Endothelial cell of umbilical vein (primary cell): ENCODE data around the gene NLGN2. TPM values are rescaled to one million over a fixed set of nuclear protein-coding genes. Genes with fewer than 3 reads are reported as not detected.

Experiments used
- BruUV-seq: library from RNA; stranded (reverse); fragments of 400-500 nt; replicated peaks from 2 replicates; lab custom pipeline; 2021; lab: Mats Ljungman, UMichigan
- CTCF ChIA-PET: fragments of 300-600, 350-600 bp; sonication (Branson Sonifier 250); formaldehyde crosslinking; loops from one replicate; lab custom pipeline; 2021; ENCODE audit warnings: antibody characterized with exemption, inconsistent platforms; lab: Charles Lee
- POLR2A ChIA-PET: fragments of 300-600, 350-600 bp; sonication (Branson Sonifier 250); formaldehyde crosslinking; loops from one replicate; lab custom pipeline; 2021; ENCODE audit warnings: antibody characterized with exemption, inconsistent platforms; lab: Charles Lee
- DNase-seq: peaks from one replicate; pipeline ENCODE4 v3.0.0-alpha.2; 2011; ENCODE audit warnings: low read depth, low spot score
- FAIRE-seq: peaks from 2 replicates; lab custom pipeline; 2011; peaks lifted over from hg19 to GRCh38; lab: Jason Lieb, UNC
- H2AFZ ChIP-seq: 2 replicates; pipeline ENCODE4 v1.6.0; 2012; ENCODE audit warnings: low read depth, low read length, control low read depth, inconsistent platforms
- H3K27ac ChIP-seq: 2 replicates; pipeline ENCODE4 v1.5.1; 2011; ENCODE audit warnings: low read depth, mild to moderate bottlenecking, control low read depth, low read length, moderate library complexity; ENCODE audit not compliant: insufficient read depth
- H3K27me3 ChIP-seq, 2 experiments: 2 replicates each; pipeline versions ENCODE4 v1.6.0 to v1.6.1; 2011; ENCODE audit warnings: low read length in 2 of 2, mixed read lengths in 1 of 2; ENCODE audit not compliant: control insufficient read depth in 2 of 2, insufficient read depth in 2 of 2
- H3K36me3 ChIP-seq, 2 experiments: 2 replicates in 1 of 2; 3 replicates in 1 of 2; pipeline ENCODE4 v1.5.1; 2011; ENCODE audit warnings: low read length in 2 of 2, mild to moderate bottlenecking in 1 of 2, moderate library complexity in 1 of 2; ENCODE audit not compliant: control insufficient read depth in 2 of 2, insufficient read depth in 2 of 2; ENCODE audit errors: extremely low read depth in 1 of 2
- H3K4me1 ChIP-seq: 3 replicates; pipeline ENCODE4 v1.5.1; 2011; ENCODE audit warnings: mild to moderate bottlenecking, low read length; ENCODE audit not compliant: control insufficient read depth, insufficient read depth; ENCODE audit errors: extremely low read depth
- H3K4me2 ChIP-seq: 2 replicates; pipeline ENCODE4 v1.6.1; 2011; ENCODE audit warnings: low read length, control low read depth, mixed read lengths; ENCODE audit not compliant: insufficient read depth
- H3K4me3 ChIP-seq, 3 experiments: fragments of 200-600 bp in 1 of 3; sonication (generic), shearing (Covaris generic) in 1 of 3; replicated peaks in 1 of 3; 2 replicates each; pipeline ENCODE4 v1.5.1; 2011 to 2016; ENCODE audit warnings: control low read depth in 3 of 3, low read length in 3 of 3, mild to moderate bottlenecking in 2 of 3, inconsistent platforms in 1 of 3, low read depth in 1 of 3, moderate library complexity in 1 of 3; ENCODE audit not compliant: insufficient read depth in 1 of 3
- H3K79me2 ChIP-seq: 2 replicates; pipeline ENCODE4 v1.6.0; 2012; ENCODE audit warnings: low read length, inconsistent platforms; ENCODE audit not compliant: control insufficient read depth, insufficient read depth
- H3K9ac ChIP-seq: replicated peaks from 2 replicates; pipeline ENCODE3; 2011; ENCODE audit warnings: low read length, control low read depth; ENCODE audit not compliant: insufficient read depth; ENCODE audit errors: extremely low read depth
- H3K9me1 ChIP-seq: replicated peaks from 3 replicates; pipeline ENCODE4 v1.6.0; 2011; ENCODE audit warnings: mild to moderate bottlenecking, low read length; ENCODE audit not compliant: control insufficient read depth, insufficient read depth; ENCODE audit errors: extremely low read depth
- H3K9me3 ChIP-seq: replicated peaks from 2 replicates; pipeline ENCODE4 v1.5.1; 2012; ENCODE audit warnings: low read length, inconsistent platforms; ENCODE audit not compliant: control insufficient read depth, insufficient read depth
- H4K20me1 ChIP-seq: replicated peaks from 2 replicates; pipeline ENCODE3; 2011; ENCODE audit warnings: mild to moderate bottlenecking, low read length; ENCODE audit not compliant: control insufficient read depth, insufficient read depth; ENCODE audit errors: extremely low read depth
- EZH2 ChIP-seq: IDR thresholded peaks from 2 replicates; pipeline ENCODE4 v1.6.1; 2012; ENCODE audit warnings: borderline replicate concordance, low read depth, mild to moderate bottlenecking, moderate library complexity, low read length, inconsistent platforms; ENCODE audit not compliant: severe bottlenecking
- GATA2 ChIP-seq: IDR thresholded peaks from 2 replicates; pipeline ENCODE4 v1.7.0; 2011; ENCODE audit warnings: low read depth, mild to moderate bottlenecking, moderate library complexity, mixed read lengths, low read length; ENCODE audit not compliant: insufficient read length, insufficient read depth
- MYC ChIP-seq: IDR thresholded peaks from one replicate; pipeline ENCODE4 v1.6.1; 2011; ENCODE audit warnings: mild to moderate bottlenecking, low read depth, low read length
- POLR2A ChIP-seq: IDR thresholded peaks from 2 replicates; pipeline ENCODE4 v1.6.1; 2012; ENCODE audit warnings: low read depth, mild to moderate bottlenecking, control low read depth, low read length
- POLR2AphosphoS5 ChIP-seq: IDR thresholded peaks from 2 replicates; pipeline ENCODE4 v1.6.1; 2012; ENCODE audit warnings: low read depth, mild to moderate bottlenecking, control low read depth, low read length, moderate library complexity; ENCODE audit not compliant: insufficient read depth
- dilution Hi-C: fragments of 300-500 bp; cut with MboI; formaldehyde crosslinking; loops from one replicate; pipeline ENCODE4 v1.15.0; 2019; ENCODE audit warnings: low sequenced_read_pairs; ENCODE audit not compliant: extremely low pct_ligation_motif_present
- intact Hi-C: fragments of 100-400 bp; cut with micrococcal nuclease; formaldehyde crosslinking; loops from one replicate; pipeline ENCODE4 v1.10.0; 2022
- polyA plus RNA-seq, 4 experiments: library from polyadenylated mRNA; depleted of rRNA in 3 of 4; stranded (reverse) in 3 of 4; unstranded in 1 of 4; fragments of >200 nt; gene quantifications; 2 replicates each; pipeline versions ENCODE4 v1.2.1 to v1.2.3, GENCODE V29; 2011 to 2012; ENCODE audit warnings: missing spikeins in 1 of 4
- total RNA-seq: library from RNA; stranded (reverse); gene quantifications from 2 replicates; pipeline ENCODE4 v1.2.3, GENCODE V29; 2021
- TF ChIP-seq, protein P1 (sequence below): IDR thresholded peaks from 2 replicates; pipeline ENCODE4 v1.6.1; 2011; ENCODE audit not compliant: insufficient read depth, insufficient read length
- TF ChIP-seq, protein P2 (sequence below), 2 donors: IDR thresholded peaks; 1 replicate in 1 of 2; 2 replicates in 1 of 2; pipeline ENCODE4 v1.5.1; 2011; ENCODE audit warnings: low read length in 2 of 2, mild to moderate bottlenecking in 2 of 2, moderate library complexity in 2 of 2, control low read depth in 1 of 2, inconsistent platforms in 1 of 2, low read depth in 1 of 2; ENCODE audit not compliant: insufficient read depth in 1 of 2; ENCODE audit errors: extremely low read depth in 1 of 2

Gene NLGN2
- total and polyA plus RNA-seq, 2 donors (not counting 3 experiments of a cell fraction or from before 2014, with no cell fraction given): 15.4 to 25.9 TPM

DNA sequence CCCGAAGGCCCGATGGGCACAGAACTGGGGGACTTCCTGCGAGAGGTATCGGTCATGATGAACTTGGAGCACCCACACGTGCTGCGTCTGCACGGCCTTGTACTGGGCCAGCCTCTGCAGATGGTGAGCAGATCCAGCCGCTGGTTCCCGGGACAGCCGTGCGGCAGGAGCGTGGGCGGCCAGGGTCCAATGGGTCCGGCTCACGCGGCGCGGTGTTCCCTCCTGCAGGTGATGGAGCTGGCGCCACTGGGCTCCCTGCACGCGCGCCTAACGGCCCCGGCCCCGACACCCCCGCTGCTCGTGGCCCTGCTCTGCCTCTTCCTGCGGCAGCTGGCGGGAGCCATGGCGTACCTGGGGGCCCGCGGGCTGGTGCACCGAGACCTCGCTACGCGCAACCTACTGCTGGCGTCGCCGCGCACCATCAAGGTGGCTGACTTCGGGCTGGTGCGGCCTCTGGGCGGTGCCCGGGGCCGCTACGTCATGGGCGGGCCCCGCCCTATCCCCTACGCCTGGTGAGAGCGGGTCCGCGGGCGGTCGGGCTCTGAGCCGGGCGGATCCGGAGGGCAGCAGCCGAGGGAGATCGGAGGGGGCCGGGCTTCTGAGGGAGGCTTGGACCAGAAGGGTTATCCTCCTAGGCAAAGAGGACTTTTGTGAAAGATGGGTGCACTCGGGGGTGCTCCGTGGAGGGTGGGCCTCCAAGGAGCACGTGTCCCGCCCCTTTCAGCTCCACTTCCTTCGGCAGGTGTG is 23.7 kb upstream of the NLGN2 start:
- no peak for TF ChIP-seq POLR2AphosphoS5
- TF ChIP-seq MYC: no peak
- TF ChIP-seq, protein P1, sequence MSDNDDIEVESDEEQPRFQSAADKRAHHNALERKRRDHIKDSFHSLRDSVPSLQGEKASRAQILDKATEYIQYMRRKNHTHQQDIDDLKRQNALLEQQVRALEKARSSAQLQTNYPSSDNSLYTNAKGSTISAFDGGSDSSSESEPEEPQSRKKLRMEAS: no peak
- TF ChIP-seq GATA2: no peak
- peak; percentile 6 for TF ChIP-seq POLR2A
- TF ChIP-seq EZH2: no peak
- TF ChIP-seq, protein P2, sequence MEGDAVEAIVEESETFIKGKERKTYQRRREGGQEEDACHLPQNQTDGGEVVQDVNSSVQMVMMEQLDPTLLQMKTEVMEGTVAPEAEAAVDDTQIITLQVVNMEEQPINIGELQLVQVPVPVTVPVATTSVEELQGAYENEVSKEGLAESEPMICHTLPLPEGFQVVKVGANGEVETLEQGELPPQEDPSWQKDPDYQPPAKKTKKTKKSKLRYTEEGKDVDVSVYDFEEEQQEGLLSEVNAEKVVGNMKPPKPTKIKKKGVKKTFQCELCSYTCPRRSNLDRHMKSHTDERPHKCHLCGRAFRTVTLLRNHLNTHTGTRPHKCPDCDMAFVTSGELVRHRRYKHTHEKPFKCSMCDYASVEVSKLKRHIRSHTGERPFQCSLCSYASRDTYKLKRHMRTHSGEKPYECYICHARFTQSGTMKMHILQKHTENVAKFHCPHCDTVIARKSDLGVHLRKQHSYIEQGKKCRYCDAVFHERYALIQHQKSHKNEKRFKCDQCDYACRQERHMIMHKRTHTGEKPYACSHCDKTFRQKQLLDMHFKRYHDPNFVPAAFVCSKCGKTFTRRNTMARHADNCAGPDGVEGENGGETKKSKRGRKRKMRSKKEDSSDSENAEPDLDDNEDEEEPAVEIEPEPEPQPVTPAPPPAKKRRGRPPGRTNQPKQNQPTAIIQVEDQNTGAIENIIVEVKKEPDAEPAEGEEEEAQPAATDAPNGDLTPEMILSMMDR (IDR thresholded peaks at IDR 0.05; ENCODE audit: extremely low read depth in 1 of 2, insufficient read depth in 1 of 2, low read depth in 1 of 2, low read length in 2 of 2): no peak
- H3K79me2 ChIP-seq: no peaks in the 10 kb centered on the region
- DNase-seq: peak; percentile 39
- H3K9ac ChIP-seq: no peak overlapping the region
- peak; percentile 48 for FAIRE-seq
- no TSS peak for BruUV-seq
- H3K4me1 ChIP-seq: peaks cover 5% of the 10 kb centered on the region
- POLR2A ChIA-PET: no interaction called here
- H3K27me3 ChIP-seq: peaks cover 25 to 33% of the 10 kb centered on the region in 2 experiments
- H3K36me3 ChIP-seq: peaks cover 0 to 3% of the 10 kb centered on the region in 2 experiments
- H3K9me1 ChIP-seq: no peaks in the 10 kb centered on the region
- CTCF ChIA-PET: interaction anchor here (1.0 to 1.7 kb wide), 4 partner anchors 14 to 53 kb away, joined by 3 to 7 read pairs (median 4); partner anchors contain the start of gene TMEM256
- H2AFZ ChIP-seq: peak overlapping the region; percentile 60
- H3K27ac ChIP-seq: no peak overlapping the region
- H3K4me3 ChIP-seq: peak overlapping the region; percentile 17 to 35 (median 34)
- intact Hi-C loops: no loop called here
- peak overlapping the region; percentile 39 for H3K4me2 ChIP-seq
- no peaks in the 10 kb centered on the region for H4K20me1 ChIP-seq
- H3K9me3 ChIP-seq: no peaks in the 10 kb centered on the region
- dilution Hi-C loops: no loop called here
